Suprapubic skin (tissue), 4 donors: ENCODE data around the gene SLC9A9. TPM values are rescaled to one million over a fixed set of nuclear protein-coding genes. Genes with fewer than 3 reads are reported as not detected.

Source experiments
- DNase-seq, 2 donors: peaks; one replicate each; pipeline ENCODE4 v3.0.0-alpha.2; 2019; ENCODE audit warnings: low spot score in 2 of 2
- H3K27ac ChIP-seq: fragments of 200-600 bp; sonication (generic); one replicate; pipeline ENCODE4 v1.5.1; 2019
- H3K27me3 ChIP-seq: fragments of 200-600 bp; sonication (generic); one replicate; pipeline ENCODE4 v1.5.1; 2019
- H3K36me3 ChIP-seq: fragments of 200-600 bp; sonication (generic); one replicate; pipeline ENCODE4 v1.5.1; 2019
- H3K4me1 ChIP-seq: fragments of 200-600 bp; sonication (generic); one replicate; pipeline ENCODE4 v1.5.1; 2019
- H3K4me3 ChIP-seq: fragments of 200-600 bp; sonication (generic); one replicate; pipeline ENCODE4 v1.5.1; 2019; ENCODE audit warnings: mild to moderate bottlenecking
- H3K9me3 ChIP-seq: fragments of 200-600 bp; sonication (generic); one replicate; pipeline ENCODE4 v1.5.1; 2019
- CTCF ChIP-seq, 2 donors: fragments of 200-600 bp in 1 of 2; fragments of 450-650 bp in 1 of 2; sonication (generic) in 1 of 2; IDR thresholded peaks; one replicate each; pipeline ENCODE4 v1.5.1; 2016 to 2019; ENCODE audit warnings: antibody characterized with exemption in 2 of 2, mild to moderate bottlenecking in 1 of 2, moderate library complexity in 1 of 2
- EP300 ChIP-seq: sonication (generic); formaldehyde crosslinking; IDR thresholded peaks from one replicate; pipeline ENCODE4 v1.6.1; 2017; ENCODE audit warnings: antibody characterized with exemption
- POLR2A ChIP-seq, 2 donors: fragments of 450-650 bp; IDR thresholded peaks; one replicate each; pipeline ENCODE4 v1.6.1; 2017; ENCODE audit warnings: antibody characterized with exemption in 2 of 2, mild to moderate bottlenecking in 2 of 2, moderate library complexity in 2 of 2
- POLR2AphosphoS5 ChIP-seq, 3 donors: sonication (generic); formaldehyde crosslinking; IDR thresholded peaks; one replicate each; pipeline ENCODE4 v1.6.1; 2017; ENCODE audit warnings: antibody characterized with exemption in 3 of 3
- WGBS: methylation state at CpG from one replicate; pipeline ENCODE4 v1.1.5; 2018; 5-methylcytosine and 5-hydroxymethylcytosine counted together
- total RNA-seq, 4 donors: library from RNA; depleted of rRNA; stranded (reverse); fragments of >200 nt; gene quantifications; one replicate each; pipeline ENCODE4 v1.1.0, GENCODE V29; 2016

Gene SLC9A9
- total RNA-seq, 4 donors from 2014 or later: 16.6 to 51.0 (median 30.0) TPM

- no peak overlapping the region for H3K4me3 ChIP-seq
- peaks cover 3% of the 10 kb centered on the region for H3K36me3 ChIP-seq
- DNase-seq: no peak
- no peak for TF ChIP-seq CTCF (IDR thresholded peaks at IDR 0.05)
- TF ChIP-seq EP300: no peak
- no peak for TF ChIP-seq POLR2A (IDR thresholded peaks at IDR 0.05)
- TF ChIP-seq POLR2AphosphoS5 (IDR thresholded peaks at IDR 0.05): no peak
- H3K9me3 ChIP-seq: no peaks in the 10 kb centered on the region
- H3K4me1 ChIP-seq: no peaks in the 10 kb centered on the region
- no peak overlapping the region for H3K27ac ChIP-seq
- no peaks in the 10 kb centered on the region for H3K27me3 ChIP-seq
These were observed 467.8 kb downstream of the SLC9A9 start for GRCh38 chr3:143380449-143380848.

GRCh38 chr3:143375698-143376097, 472.6 kb downstream of the SLC9A9 start:
- peaks cover 2% of the 10 kb centered on the region for H3K36me3 ChIP-seq
- H3K9me3 ChIP-seq: no peaks in the 10 kb centered on the region
- H3K4me3 ChIP-seq: no peak overlapping the region
- no peak overlapping the region for H3K27ac ChIP-seq
- no peaks in the 10 kb centered on the region for H3K4me1 ChIP-seq
- no peaks in the 10 kb centered on the region for H3K27me3 ChIP-seq
- TF ChIP-seq EP300 (no peak), CTCF (IDR thresholded peaks at IDR 0.05) (no peak), POLR2AphosphoS5 (IDR thresholded peaks at IDR 0.05) (no peak), POLR2A (IDR thresholded peaks at IDR 0.05) (no peak)
- DNase-seq: no peak
- 87% methylated on average over 1 of the region's 1 CpG for WGBS

GRCh38 chr3:143367171-143367570, 481.1 kb downstream of the SLC9A9 start:
- no peak overlapping the region for H3K4me3 ChIP-seq
- no peaks in the 10 kb centered on the region for H3K27me3 ChIP-seq
- 25% methylated on average over 1 of the region's 1 CpG for WGBS
- H3K36me3 ChIP-seq: no peaks in the 10 kb centered on the region
- no peak overlapping the region for H3K27ac ChIP-seq
- TF ChIP-seq EP300: no peak
- no peak for TF ChIP-seq POLR2A (IDR thresholded peaks at IDR 0.05)
- no peak for TF ChIP-seq POLR2AphosphoS5 (IDR thresholded peaks at IDR 0.05)
- no peak for TF ChIP-seq CTCF (IDR thresholded peaks at IDR 0.05)
- H3K9me3 ChIP-seq: no peaks in the 10 kb centered on the region
- DNase-seq: no peak
- no peaks in the 10 kb centered on the region for H3K4me1 ChIP-seq

- Histone ChIP-seq H3K36me3 (no peaks in the 10 kb centered on the region), H3K27ac (no peak overlapping the region), H3K4me1 (no peaks in the 10 kb centered on the region), H3K9me3 (no peaks in the 10 kb centered on the region), H3K27me3 (no peaks in the 10 kb centered on the region), H3K4me3 (no peak overlapping the region)
- TF ChIP-seq CTCF (IDR thresholded peaks at IDR 0.05) (no peak), POLR2A (IDR thresholded peaks at IDR 0.05) (no peak), POLR2AphosphoS5 (IDR thresholded peaks at IDR 0.05) (no peak), EP300 (no peak)
- DNase-seq: no peak
- WGBS: 82% methylated on average over 1 of the region's 1 CpG
These were observed 481.6 kb downstream of the SLC9A9 start for GRCh38 chr3:143366672-143367071.

- no peak overlapping the region for H3K4me3 ChIP-seq
- TF ChIP-seq POLR2A (IDR thresholded peaks at IDR 0.05) (no peak), CTCF (IDR thresholded peaks at IDR 0.05) (no peak), POLR2AphosphoS5 (IDR thresholded peaks at IDR 0.05) (no peak), EP300 (no peak)
- H3K27ac ChIP-seq: no peak overlapping the region
- WGBS: 91% methylated on average over 1 of the region's 1 CpG
- no peaks in the 10 kb centered on the region for H3K36me3 ChIP-seq
- peaks cover 4% of the 10 kb centered on the region for H3K4me1 ChIP-seq
- no peaks in the 10 kb centered on the region for H3K9me3 ChIP-seq
- H3K27me3 ChIP-seq: no peaks in the 10 kb centered on the region
- no peak for DNase-seq
These were observed 484.3 kb downstream of the SLC9A9 start for GRCh38 chr3:143363949-143364348.
